Measurements from ENCODE around the gene FRMD6.

The FRMD6 gene

GRCh38 chr14:51711505-51711904 is 59.8 kb downstream of the FRMD6 start:
- Histone ChIP-seq H3K4me1 (no peaks in the 10 kb centered on the region), H3K27ac (no peak overlapping the region), H3K9me3 (no peaks in the 10 kb centered on the region), H3K36me3 (peaks cover 24 to 53% (median 38%) of the 10 kb centered on the region in 3 donors), H3K4me3 (no peak overlapping the region), H3K27me3 (no peaks in the 10 kb centered on the region)
- intact Hi-C loops (cut with DNase I; ENCODE audit: low total_unique reads): no loop called here
- no peak for TF ChIP-seq CTCF (IDR thresholded peaks at IDR 0.05)
- DNase-seq: no peak

- Histone ChIP-seq H3K4me3 (no peak overlapping the region), H3K36me3 (peaks cover 40 to 61% (median 44%) of the 10 kb centered on the region in 3 donors), H3K27me3 (no peaks in the 10 kb centered on the region), H3K4me1 (no peaks in the 10 kb centered on the region), H3K27ac (no peak overlapping the region), H3K9me3 (no peaks in the 10 kb centered on the region)
- intact Hi-C loops (cut with DNase I; ENCODE audit: low total_unique reads): no loop called here
- TF ChIP-seq CTCF (IDR thresholded peaks at IDR 0.05): no peak
- DNase-seq: no peak
Observed at GRCh38 chr14:51715250-51715649, 63.5 kb downstream of the FRMD6 start.

- no peaks in the 10 kb centered on the region for H3K4me1 ChIP-seq
- no peak for DNase-seq
- H3K27me3 ChIP-seq: no peaks in the 10 kb centered on the region
- H3K4me3 ChIP-seq: no peak overlapping the region
- intact Hi-C loops (cut with DNase I; ENCODE audit: low total_unique reads): no loop called here
- peaks cover 45 to 66% (median 49%) of the 10 kb centered on the region in 3 donors for H3K36me3 ChIP-seq
- H3K9me3 ChIP-seq: no peaks in the 10 kb centered on the region
- TF ChIP-seq CTCF (IDR thresholded peaks at IDR 0.05): no peak
- H3K27ac ChIP-seq: no peak overlapping the region
Observed at GRCh38 chr14:51715742-51716141, 64.0 kb downstream of the FRMD6 start.

- no peak overlapping the region for H3K27ac ChIP-seq
- no peaks in the 10 kb centered on the region for H3K27me3 ChIP-seq
- no peaks in the 10 kb centered on the region for H3K9me3 ChIP-seq
- intact Hi-C loops (cut with DNase I; ENCODE audit: low total_unique reads): no loop called here
- no peaks in the 10 kb centered on the region for H3K4me1 ChIP-seq
- H3K4me3 ChIP-seq: no peak overlapping the region
- TF ChIP-seq CTCF (IDR thresholded peaks at IDR 0.05): no peak
- no peak for DNase-seq
- H3K36me3 ChIP-seq: peaks cover 51 to 75% (median 56%) of the 10 kb centered on the region in 3 donors
Observed at GRCh38 chr14:51716610-51717009, 64.9 kb downstream of the FRMD6 start.

GRCh38 chr14:51717766-51718165 is 66.1 kb downstream of the FRMD6 start:
- H3K27ac ChIP-seq: no peak overlapping the region
- H3K9me3 ChIP-seq: no peaks in the 10 kb centered on the region
- H3K36me3 ChIP-seq: peaks cover 59 to 87% (median 64%) of the 10 kb centered on the region in 3 donors
- TF ChIP-seq CTCF (IDR thresholded peaks at IDR 0.05): no peak
- no peak overlapping the region for H3K4me3 ChIP-seq
- DNase-seq: no peak
- intact Hi-C loops (cut with DNase I; ENCODE audit: low total_unique reads): no loop called here
- no peaks in the 10 kb centered on the region for H3K27me3 ChIP-seq
- H3K4me1 ChIP-seq: no peaks in the 10 kb centered on the region

GRCh38 chr14:51719955-51720354 is 68.2 kb downstream of the FRMD6 start:
- no peak overlapping the region for H3K27ac ChIP-seq
- DNase-seq: no peak
- H3K4me3 ChIP-seq: no peak overlapping the region
- H3K9me3 ChIP-seq: no peaks in the 10 kb centered on the region
- H3K36me3 ChIP-seq: peaks cover 59 to 95% (median 79%) of the 10 kb centered on the region in 3 donors
- no peaks in the 10 kb centered on the region for H3K27me3 ChIP-seq
- intact Hi-C loops (cut with DNase I; ENCODE audit: low total_unique reads): no loop called here
- no peak for TF ChIP-seq CTCF (IDR thresholded peaks at IDR 0.05)
- no peaks in the 10 kb centered on the region for H3K4me1 ChIP-seq
